Smooth muscle cell of the coronary artery (primary cell): ENCODE data around the gene DEFB124. TPM values are rescaled to one million over a fixed set of nuclear protein-coding genes. Genes with fewer than 3 reads are reported as not detected.

Experiments used
- total RNA-seq: library from RNA; depleted of rRNA; stranded (reverse); fragments of >200 nt; gene quantifications from 2 replicates; pipeline ENCODE4 v1.2.3, GENCODE V29; 2014; ENCODE audit warnings: low replicate concordance

DEFB124 gene
- total RNA-seq = not detected in 2 replicates

GRCh38 chr20:31474758-31475427 lies at the start of gene DEFB124, which contains the start of gene REM1:
TSS of gene DEFB124 (minus strand) at chr20:31475127. CDS start at chr20:31473013, 2,114 bp downstream.
TSS of gene REM1 (plus strand) at chr20:31475288. CDS start at chr20:31476446, 1,158 bp downstream.

GRCh38 chr20:31514154-31515071 lies 39.5 kb upstream of the DEFB124 start, which contains the start of gene HM13:
TSS of gene HM13 (plus strand) at chr20:31514442. CDS start at chr20:31514552, 110 bp downstream.

GRCh38 chr20:31440012-31440659 lies 34.8 kb downstream of the DEFB124 start, which contains the start of gene DEFB123:
TSS of gene DEFB123 (plus strand) at chr20:31440632. CDS start at chr20:31440699, 67 bp downstream.

Other genes starting within 250 kb of the DEFB124 start
- not detected in 2 replicates for gene DEFB115, start 217.5 kb downstream of the DEFB124 start, total RNA-seq
- gene DEFB116, start 166.5 kb downstream of the DEFB124 start, total RNA-seq = not detected in 2 replicates
- not detected in 2 replicates for gene DEFB118, start 106.5 kb downstream of the DEFB124 start, total RNA-seq
- gene DEFB119, start 84.5 kb downstream of the DEFB124 start, total RNA-seq = not detected in 2 replicates
- gene DEFB121, start 68.9 kb downstream of the DEFB124 start, total RNA-seq = not detected in 2 replicates
- not detected in 2 replicates for gene DEFB123, start 34.5 kb downstream of the DEFB124 start, total RNA-seq
- 0.15 TPM in 1 of 2 replicates, not detected in the other for gene REM1, start 161 bp upstream of the DEFB124 start, total RNA-seq
- 45.0 and 55.8 TPM in 2 replicates for gene HM13, start 39.3 kb upstream of the DEFB124 start, total RNA-seq
- 6.4 and 565 TPM in 2 replicates for gene ID1, start 130.2 kb upstream of the DEFB124 start, total RNA-seq
- 0.08 TPM in 1 of 2 replicates, not detected in the other for gene COX4I2, start 162.8 kb upstream of the DEFB124 start, total RNA-seq
- 36.9 and 59.4 TPM in 2 replicates for gene BCL2L1, start 247.7 kb upstream of the DEFB124 start, total RNA-seq